GM12878 (cell line): Measurements from ENCODE around the gene GFOD2. TPM values are rescaled to one million over a fixed set of nuclear protein-coding genes. Genes with fewer than 3 reads are reported as not detected.

Experiments used
- ATAC-seq: fragments of 200-7000 bp; cut with Tn5 transposase; 3 replicates; pipeline ENCODE4 v1.9.1; 2020; ENCODE audit warnings: mild to moderate bottlenecking, moderate library complexity
- BruUV-seq: library from RNA; stranded (reverse); fragments of 400-500 nt; replicated peaks from 2 replicates; lab custom pipeline; 2021; lab: Mats Ljungman, UMichigan
- CTCF ChIA-PET: fragments of 300-600 bp; sonication (Branson Sonifier 250); formaldehyde crosslinking; extraction: SDS; loops from one replicate; lab custom pipeline; 2021; ENCODE audit warnings: inconsistent platforms; lab: Yijun Ruan, JAX
- POLR2A ChIA-PET: fragments of 350-600 bp; formaldehyde crosslinking; extraction: SDS; loops from one replicate; lab custom pipeline; 2021; ENCODE audit warnings: inconsistent platforms; lab: Charles Lee
- RAD21 ChIA-PET: fragments of 300-600 bp; sonication (Branson Sonifier 250); formaldehyde crosslinking; loops from one replicate; lab custom pipeline; 2023; ENCODE audit warnings: antibody characterized with exemption; ENCODE audit not compliant: unreplicated experiment; lab: Charles Lee
- SMC1A ChIA-PET: fragments of 300-600 bp; sonication (Branson Sonifier 250); formaldehyde crosslinking; loops from one replicate; lab custom pipeline; 2023; ENCODE audit not compliant: unreplicated experiment, uncharacterized antibody; lab: Charles Lee
- DNase-seq: peaks from one replicate; pipeline ENCODE4 v3.0.0-alpha.2; 2011; ENCODE audit warnings: low read depth, low spot score
- FAIRE-seq: peaks from 3 replicates; lab custom pipeline; 2011; peaks lifted over from hg19 to GRCh38; lab: Jason Lieb, UNC
- H2AFZ ChIP-seq: 2 replicates; pipeline ENCODE4 v1.6.0; 2011; ENCODE audit warnings: low read depth, low read length, control low read depth; ENCODE audit not compliant: control insufficient read depth
- H3K27ac ChIP-seq: 2 replicates; pipeline ENCODE4 v1.5.1; 2011; ENCODE audit warnings: control low read depth; ENCODE audit not compliant: control insufficient read depth, insufficient read depth
- H3K27me3 ChIP-seq, 2 experiments: replicated peaks in 1 of 2; 2 replicates each; pipeline versions ENCODE4 v1.6.0 to v1.6.1; 2011; ENCODE audit warnings: low read length in 1 of 2; ENCODE audit not compliant: control insufficient read depth in 2 of 2, insufficient read depth in 2 of 2
- H3K36me3 ChIP-seq, 2 experiments: 2 replicates each; pipeline ENCODE4 v1.5.1; 2011; ENCODE audit warnings: low read length in 1 of 2; ENCODE audit not compliant: control insufficient read depth in 2 of 2, insufficient read depth in 2 of 2
- H3K4me1 ChIP-seq: 2 replicates; pipeline ENCODE4 v1.6.1; 2011; ENCODE audit warnings: mild to moderate bottlenecking, low read length, moderate library complexity, mixed read lengths; ENCODE audit not compliant: control insufficient read depth, insufficient read depth
- H3K4me2 ChIP-seq: 2 replicates; pipeline ENCODE4 v1.6.0; 2011; ENCODE audit warnings: control low read depth; ENCODE audit not compliant: control insufficient read depth, insufficient read depth
- H3K4me3 ChIP-seq: fragments of 200-600 bp; sonication (generic); 2 replicates; pipeline ENCODE4 v1.5.1; 2016
- H3K79me2 ChIP-seq: 2 replicates; pipeline ENCODE4 v1.6.0; 2011; ENCODE audit warnings: low read length; ENCODE audit not compliant: control insufficient read depth, insufficient read depth
- H3K9ac ChIP-seq: 2 replicates; pipeline ENCODE4 v1.8.0; 2011; ENCODE audit warnings: low read length, control low read depth, mixed read lengths; ENCODE audit not compliant: control insufficient read depth, insufficient read depth
- H3K9me3 ChIP-seq: replicated peaks from 3 replicates; pipeline ENCODE4 v1.5.1; 2011; ENCODE audit warnings: mild to moderate bottlenecking, low read length; ENCODE audit not compliant: control insufficient read depth, insufficient read depth
- H4K20me1 ChIP-seq: 2 replicates; pipeline ENCODE4 v1.6.0; 2011; ENCODE audit not compliant: control insufficient read depth, insufficient read depth
- CHD4 ChIP-seq: fragments of 200-600 bp; sonication (generic); IDR thresholded peaks from 2 replicates; pipeline ENCODE4 v1.6.1; 2016; ENCODE audit warnings: mild to moderate bottlenecking
- E4F1 ChIP-seq: fragments of 450-650 bp; IDR thresholded peaks from 2 replicates; pipeline ENCODE4 v1.6.1; 2018; ENCODE audit warnings: borderline replicate concordance, mild to moderate bottlenecking; ENCODE audit not compliant: partially characterized antibody
- IKZF1 ChIP-seq: fragments of 450-650 bp; conservative IDR thresholded peaks from 2 replicates; pipeline ENCODE4 v1.6.1; 2017; ENCODE audit warnings: antibody characterized with exemption, mild to moderate bottlenecking
- NFYA ChIP-seq: IDR thresholded peaks from 2 replicates; pipeline ENCODE4 v1.6.1; 2011; ENCODE audit warnings: low read depth, mild to moderate bottlenecking, low read length, improper control_type of control experiment, borderline replicate concordance
- RUNX3 ChIP-seq: IDR thresholded peaks from 2 replicates; pipeline ENCODE4 v1.6.1; 2012; ENCODE audit warnings: low read length, inconsistent platforms
- TARDBP ChIP-seq: IDR thresholded peaks from 2 replicates; pipeline ENCODE4 v1.6.1; 2016; ENCODE audit warnings: borderline replicate concordance
- ZBED1 ChIP-seq: IDR thresholded peaks from 2 replicates; pipeline ENCODE4 v1.6.1; 2016; ENCODE audit warnings: borderline replicate concordance
- ZNF24 ChIP-seq: fragments of 450-650 bp; IDR thresholded peaks from 2 replicates; pipeline ENCODE4 v1.6.1; 2017; ENCODE audit warnings: antibody characterized with exemption, mild to moderate bottlenecking
- WGBS: methylation state at CpG from one replicate; pipeline ENCODE4 v1.1.6; 2016; ENCODE audit warnings: low lambda C conversion rate; ENCODE audit not compliant: insufficient replicate concordance, insufficient coverage; ENCODE audit errors: missing lambda C conversion rate; 5-methylcytosine and 5-hydroxymethylcytosine counted together
- in situ Hi-C: fragments of 300-500 bp; cut with MboI; formaldehyde crosslinking; loops from 9 replicates; pipeline ENCODE4 v1.14.3; 2018; ENCODE audit warnings: mixed read lengths
- intact Hi-C: fragments of 100-400 bp; cut with micrococcal nuclease; formaldehyde crosslinking; loops from one replicate; pipeline ENCODE4 v1.14.2; 2022; ENCODE audit not compliant: unreplicated experiment
- polyA plus RNA-seq, 11 experiments: library from polyadenylated mRNA; depleted of rRNA in 4 of 11; unstranded in 6 of 11; stranded (reverse) in 5 of 11; fragments of >200 nt; fragmentation: Nextera tagmentation in 4 of 11; fragmentation: Illumina TruSeq in 1 of 11; extraction: Ambion mirVana in 4 of 11; extraction: Trizol in 1 of 11; gene quantifications; 1 replicate in 1 of 11; 2 replicates in 10 of 11; pipeline versions ENCODE4 v1.2.1 to v1.2.3, GENCODE V29; 2011 to 2016; ENCODE audit warnings: inconsistent platforms in 2 of 11, missing spikeins in 2 of 11, low read depth in 1 of 11
- total RNA-seq, 4 experiments: library from RNA; depleted of rRNA in 3 of 4; stranded (reverse); fragments of >200 nt in 3 of 4; fragmentation: Illumina TruSeq in 1 of 4; extraction: Trizol in 1 of 4; gene quantifications; 2 replicates each; pipeline versions ENCODE4 v1.2.1 to v1.2.3, GENCODE V29; 2013 to 2021

GFOD2 gene
- total and polyA plus RNA-seq, 10 of the 15 experiments (the other 5 are each of a cell fraction or from before 2014, with no cell fraction given), result 2.0 to 15.9 (median 12.0) TPM

GRCh38 chr16:67730326-67730725 is 11.2 kb upstream of the GFOD2 start:
- DNase-seq (no peak), ATAC-seq (no peak), FAIRE-seq (no peak)
- no peak overlapping the region for H3K27ac ChIP-seq
- no peak overlapping the region for H2AFZ ChIP-seq
- H3K9ac ChIP-seq, result no peak overlapping the region
- no peak for TF ChIP-seq RUNX3
- TF ChIP-seq NFYA, result no peak
- no peak for TF ChIP-seq TARDBP
- TF ChIP-seq IKZF1, result no peak
- no peak for TF ChIP-seq E4F1
- TF ChIP-seq CHD4, result no peak
- TF ChIP-seq ZBED1, result no peak
- TF ChIP-seq ZNF24, result no peak
- ChIA-PET SMC1A (no interaction called here), RAD21 (no interaction called here), CTCF (interaction anchor here (1.1 to 1.3 kb wide), 2 partner anchors 61 to 86 kb away, joined by 3 read pairs; no protein-coding TSS in a partner anchor), POLR2A (no interaction called here)
- no peak overlapping the region for H3K4me2 ChIP-seq
- no peaks in the 10 kb centered on the region for H4K20me1 ChIP-seq
- no peaks in the 10 kb centered on the region for H3K27me3 ChIP-seq
- 99% methylated on average over 6 of the region's 6 CpGs for WGBS
- H3K4me3 ChIP-seq, result no peak overlapping the region
- H3K79me2 ChIP-seq, result no peaks in the 10 kb centered on the region
- peaks cover 21 to 33% of the 10 kb centered on the region in 2 experiments; a peak in 3 of 4 replicates for H3K36me3 ChIP-seq
- TSS peak; percentile 22 for BruUV-seq
- H3K9me3 ChIP-seq, result no peaks in the 10 kb centered on the region
- intact Hi-C loops, result no loop called here
- in situ Hi-C loops, result no loop called here
- H3K4me1 ChIP-seq, result no peaks in the 10 kb centered on the region
